ENCODE data around the gene CCT8L2. TPM values are rescaled to one million over a fixed set of nuclear protein-coding genes. Genes with fewer than 3 reads are reported as not detected.
"Not testable (repeated sequence)": the region's sequence is repeated elsewhere in the genome, so short reads cannot be mapped to it uniquely, and the experiment has no call there.

The CCT8L2 gene
- total RNA-seq, 1 experiment from 2014 or later, result not detected

- in situ Hi-C loops (cut with HindIII; ENCODE audit: low pct_unique_long_range_greater_than_20kb, low sequenced_read_pairs) (no loop called here), intact Hi-C loops (cut with micrococcal nuclease; ENCODE audit: unreplicated experiment) (no loop called here)
- no peak for TF ChIP-seq CTCF (IDR thresholded peaks at IDR 0.05)
- no peak for TF ChIP-seq TCF7L2 (IDR thresholded peaks at IDR 0.05; ENCODE audit: low read depth, low read length)
- no peak for TF ChIP-seq POLR2AphosphoS5 (IDR thresholded peaks at IDR 0.05; ENCODE audit: low read depth, low read length)
- TF ChIP-seq REST (IDR thresholded peaks at IDR 0.05; ENCODE audit: insufficient read depth in 1 of 2, low read depth in 2 of 2, low read length in 1 of 2), result no peak
- TF ChIP-seq SIN3A (IDR thresholded peaks at IDR 0.05; ENCODE audit: borderline replicate concordance, insufficient read depth, low read depth, low read length), result no peak
- Histone ChIP-seq H3K4me3 (ENCODE audit: low read depth in 2 of 2, low read length in 2 of 2) (no peak overlapping the region), H3K9me3 (ENCODE audit: control insufficient read depth, insufficient read depth, low read depth, low read length) (no peaks in the 10 kb centered on the region), H3K27ac (ENCODE audit: low read length) (no peak overlapping the region), H3K27me3 (ENCODE audit: control insufficient read depth, insufficient read depth, low read length) (no peaks in the 10 kb centered on the region), H3K36me3 (ENCODE audit: control insufficient read depth, insufficient read depth, low read length) (no peaks in the 10 kb centered on the region), H3K4me1 (ENCODE audit: control insufficient read depth, insufficient read depth, low read length) (no peaks in the 10 kb centered on the region)
- ChIA-PET POLR2A (no interaction called here), CTCF (no interaction called here)
- DNase-seq (ENCODE audit: low read depth, low spot score) (no peak), ATAC-seq (no peak)
- no TSS peak for BruUV-seq (replicated peaks)
These were observed 9.0 kb upstream of the CCT8L2 start for GRCh38 chr22:16601437-16602223.

GRCh38 chr22:16600644-16601436 lies 8.2 kb upstream of the CCT8L2 start:
- in situ Hi-C loops (cut with HindIII; ENCODE audit: low pct_unique_long_range_greater_than_20kb, low sequenced_read_pairs); H3K9me3 ChIP-seq (ENCODE audit: control insufficient read depth, insufficient read depth, low read depth, low read length); H3K4me1 ChIP-seq (ENCODE audit: control insufficient read depth, insufficient read depth, low read length); CTCF ChIA-PET; ATAC-seq; DNase-seq (ENCODE audit: low read depth, low spot score); H3K27ac ChIP-seq (ENCODE audit: low read length); intact Hi-C loops (cut with micrococcal nuclease; ENCODE audit: unreplicated experiment); BruUV-seq (replicated peaks); POLR2A ChIA-PET; H3K27me3 ChIP-seq (ENCODE audit: control insufficient read depth, insufficient read depth, low read length); H3K36me3 ChIP-seq (ENCODE audit: control insufficient read depth, insufficient read depth, low read length); H3K4me3 ChIP-seq (ENCODE audit: low read depth in 2 of 2, low read length in 2 of 2): not testable (repeated sequence)

- H3K27me3 ChIP-seq (ENCODE audit: control insufficient read depth, insufficient read depth, low read length); intact Hi-C loops (cut with micrococcal nuclease; ENCODE audit: unreplicated experiment); H3K36me3 ChIP-seq (ENCODE audit: control insufficient read depth, insufficient read depth, low read length); H3K27ac ChIP-seq (ENCODE audit: low read length); in situ Hi-C loops (cut with HindIII; ENCODE audit: low pct_unique_long_range_greater_than_20kb, low sequenced_read_pairs); BruUV-seq (replicated peaks); ATAC-seq; DNase-seq (ENCODE audit: low read depth, low spot score); POLR2A ChIA-PET; H3K4me3 ChIP-seq (ENCODE audit: low read depth in 2 of 2, low read length in 2 of 2); CTCF ChIA-PET; H3K9me3 ChIP-seq (ENCODE audit: control insufficient read depth, insufficient read depth, low read depth, low read length); H3K4me1 ChIP-seq (ENCODE audit: control insufficient read depth, insufficient read depth, low read length): not testable (repeated sequence)
These were observed 7.0 kb upstream of the CCT8L2 start for GRCh38 chr22:16599648-16600047.

GRCh38 chr22:16595251-16595650 lies 2.6 kb upstream of the CCT8L2 start:
- intact Hi-C loops (cut with micrococcal nuclease; ENCODE audit: unreplicated experiment); POLR2A ChIA-PET; H3K27ac ChIP-seq (ENCODE audit: low read length); DNase-seq (ENCODE audit: low read depth, low spot score); BruUV-seq (replicated peaks); H3K36me3 ChIP-seq (ENCODE audit: control insufficient read depth, insufficient read depth, low read length); in situ Hi-C loops (cut with HindIII; ENCODE audit: low pct_unique_long_range_greater_than_20kb, low sequenced_read_pairs); H3K4me1 ChIP-seq (ENCODE audit: control insufficient read depth, insufficient read depth, low read length); H3K9me3 ChIP-seq (ENCODE audit: control insufficient read depth, insufficient read depth, low read depth, low read length); H3K4me3 ChIP-seq (ENCODE audit: low read depth in 2 of 2, low read length in 2 of 2); CTCF ChIA-PET; H3K27me3 ChIP-seq (ENCODE audit: control insufficient read depth, insufficient read depth, low read length); ATAC-seq: not testable (repeated sequence)

Measured in Panc1 (cell line).